HuH-7.5 (cell line): Measurements from ENCODE around the gene RSPH6A.

Experiments
- DNase-seq: peaks from one replicate; pipeline ENCODE4 v3.0.0; 2011; ENCODE audit warnings: low spot score

RSPH6A gene

DNA sequence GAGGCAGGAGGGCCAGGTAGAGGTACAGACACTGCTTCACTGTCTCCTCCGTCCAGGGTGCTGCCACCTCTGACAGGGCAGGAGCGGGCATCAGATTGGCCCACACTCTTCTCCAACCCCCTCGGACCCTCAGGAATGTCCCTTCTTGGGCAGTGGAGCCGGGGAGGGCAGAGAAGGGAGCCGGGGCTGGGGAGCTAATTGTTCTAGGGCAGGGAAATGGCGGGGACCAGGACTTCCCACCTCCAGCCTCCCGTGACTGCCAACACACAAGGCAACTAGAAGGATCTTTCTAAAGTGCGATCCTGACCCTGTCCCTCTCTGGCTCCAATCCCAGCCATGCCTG, 10.1 kb upstream of the RSPH6A start:
- DNase-seq, result no peak

GRCh38 chr19:45824531-45825262, 9.6 kb upstream of the RSPH6A start:
- DNase-seq, result no peak

GRCh38 chr19:45824041-45824471, 8.9 kb upstream of the RSPH6A start:
- DNase-seq, result no peak

DNA sequence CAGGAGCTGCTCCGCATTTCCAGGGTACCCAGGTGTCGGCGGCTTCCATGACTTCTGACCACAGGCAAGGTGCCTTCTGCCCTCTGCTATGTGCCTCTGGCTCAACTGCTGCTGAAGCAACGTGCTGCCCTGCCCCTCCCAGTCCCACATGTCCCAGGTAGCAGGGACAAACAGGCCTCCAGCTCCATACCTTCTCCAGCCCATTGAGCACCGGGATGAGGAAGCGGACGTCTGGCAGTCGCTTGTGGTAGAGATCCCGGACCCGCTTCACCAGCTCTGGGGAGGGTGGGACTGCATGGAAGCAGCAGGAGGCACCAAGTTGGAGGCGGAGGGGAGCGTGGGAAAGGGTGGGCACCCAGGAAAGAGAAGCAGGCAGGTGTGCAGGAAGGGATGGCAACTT, 8.1 kb upstream of the RSPH6A start:
- DNase-seq, result no peak

DNA sequence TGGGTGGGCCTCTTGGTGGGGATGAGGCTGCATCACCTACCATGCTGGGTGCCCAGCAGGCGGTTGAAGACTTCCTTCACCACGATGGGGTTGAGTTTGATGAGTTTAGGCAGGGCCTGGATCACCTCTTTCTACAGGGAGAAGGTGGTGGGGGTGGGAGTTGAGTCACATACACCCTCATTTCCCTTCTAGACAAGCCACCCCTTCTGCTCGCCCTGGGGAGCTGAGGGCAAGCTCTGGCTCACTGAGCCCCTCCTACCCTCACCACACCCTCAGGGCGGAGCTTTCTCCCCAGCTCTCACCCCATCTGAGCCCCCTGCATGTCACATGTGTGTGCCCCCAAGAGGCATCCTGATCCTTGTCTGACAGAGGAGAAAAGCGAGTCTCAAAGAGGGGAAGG, 7.6 kb upstream of the RSPH6A start:
- DNase-seq, result no peak

DNA sequence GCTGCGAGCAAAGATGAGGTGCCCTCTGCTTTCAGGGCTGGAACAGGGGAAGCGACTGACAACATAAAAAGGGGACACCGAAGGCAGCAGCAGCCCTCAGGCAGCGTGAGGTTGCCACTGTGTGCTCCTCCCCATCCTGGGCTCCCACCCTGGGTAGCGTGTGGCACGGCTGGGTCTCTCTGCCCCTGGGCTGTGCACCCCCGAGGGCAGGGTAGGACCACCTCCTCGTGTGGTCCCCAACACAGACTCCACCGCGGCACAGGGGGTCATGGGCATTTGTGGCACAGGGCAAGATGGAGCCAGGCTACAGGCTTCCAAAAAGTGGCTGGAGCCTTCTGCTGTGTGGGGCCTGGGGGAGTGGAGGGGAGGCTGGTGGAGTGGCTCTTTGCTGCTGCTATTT, 6.5 kb upstream of the RSPH6A start:
- no peak for DNase-seq

DNA sequence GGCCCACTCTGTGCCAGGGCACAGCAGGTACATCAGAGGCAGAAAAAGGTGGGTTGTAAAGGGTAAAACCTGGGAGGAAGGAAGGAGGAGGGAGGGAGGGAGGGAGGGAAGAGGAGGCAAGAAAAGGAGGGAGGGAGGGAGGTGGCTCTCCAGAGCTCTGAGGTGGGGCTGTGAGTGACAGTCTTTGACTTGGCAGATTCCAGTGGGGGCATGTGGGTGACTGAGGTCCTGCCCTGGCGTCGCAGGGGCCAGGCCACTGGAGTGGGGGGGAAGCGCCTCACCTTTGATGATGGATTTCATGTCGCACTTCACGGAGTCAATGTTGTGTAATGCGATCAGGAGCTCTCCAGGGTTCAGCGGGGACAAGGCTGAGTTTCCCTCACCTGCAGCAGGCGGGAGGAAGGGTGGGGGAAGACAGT, 6.0 kb upstream of the RSPH6A start:
- no peak for DNase-seq

GRCh38 chr19:45820413-45821102, 5.5 kb upstream of the RSPH6A start:
- no peak for DNase-seq

DNA sequence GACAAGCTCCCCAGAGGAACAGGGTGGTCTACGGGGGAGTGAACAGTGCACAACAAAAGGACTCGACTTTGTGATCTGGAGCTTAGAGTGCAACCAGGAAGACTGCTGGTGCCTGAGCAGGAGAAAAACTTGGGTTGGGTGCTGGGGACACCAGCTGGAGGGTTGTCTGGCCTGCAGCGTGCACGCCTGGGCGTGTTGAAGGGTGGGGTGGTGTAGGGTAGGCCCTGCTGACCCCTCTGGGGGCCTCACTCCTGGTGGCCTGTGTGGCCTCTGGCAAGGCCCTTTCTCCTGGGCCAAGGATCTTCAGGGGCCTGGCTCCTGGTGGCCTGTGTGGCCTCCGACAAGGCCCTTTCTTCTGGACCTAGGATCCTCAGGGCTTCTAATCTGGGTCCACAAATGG, 4.7 kb upstream of the RSPH6A start:
- DNase-seq, result no peak

DNA sequence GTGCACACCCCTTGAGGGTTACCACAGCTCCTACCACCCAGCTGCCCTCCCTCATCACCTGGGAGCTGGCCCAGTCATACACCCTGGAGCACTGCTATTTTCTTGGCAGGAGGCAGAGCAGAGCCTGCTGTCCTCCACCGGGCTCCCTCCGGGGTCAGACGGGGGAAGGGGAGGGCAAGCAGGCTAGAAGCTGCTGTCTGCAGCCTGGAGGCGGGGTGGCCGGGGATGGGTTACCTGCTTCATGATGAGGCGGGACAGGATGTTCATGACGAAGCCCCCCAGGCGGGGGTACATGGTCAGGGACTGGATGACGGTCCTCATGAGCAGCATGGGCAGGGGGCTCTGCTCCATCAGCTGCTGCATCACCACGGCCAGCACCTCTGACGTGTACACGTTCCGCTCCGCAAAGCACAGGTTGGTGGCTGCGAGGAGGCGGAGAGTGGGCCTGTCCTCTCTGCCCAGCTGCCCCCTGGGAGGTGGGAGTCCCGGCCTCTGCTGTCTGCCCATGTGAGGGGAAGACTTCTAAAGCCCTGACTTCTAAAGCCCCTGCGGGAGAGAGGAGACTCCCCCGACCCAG, 2.7 kb upstream of the RSPH6A start:
- DNase-seq, result no peak

DNA sequence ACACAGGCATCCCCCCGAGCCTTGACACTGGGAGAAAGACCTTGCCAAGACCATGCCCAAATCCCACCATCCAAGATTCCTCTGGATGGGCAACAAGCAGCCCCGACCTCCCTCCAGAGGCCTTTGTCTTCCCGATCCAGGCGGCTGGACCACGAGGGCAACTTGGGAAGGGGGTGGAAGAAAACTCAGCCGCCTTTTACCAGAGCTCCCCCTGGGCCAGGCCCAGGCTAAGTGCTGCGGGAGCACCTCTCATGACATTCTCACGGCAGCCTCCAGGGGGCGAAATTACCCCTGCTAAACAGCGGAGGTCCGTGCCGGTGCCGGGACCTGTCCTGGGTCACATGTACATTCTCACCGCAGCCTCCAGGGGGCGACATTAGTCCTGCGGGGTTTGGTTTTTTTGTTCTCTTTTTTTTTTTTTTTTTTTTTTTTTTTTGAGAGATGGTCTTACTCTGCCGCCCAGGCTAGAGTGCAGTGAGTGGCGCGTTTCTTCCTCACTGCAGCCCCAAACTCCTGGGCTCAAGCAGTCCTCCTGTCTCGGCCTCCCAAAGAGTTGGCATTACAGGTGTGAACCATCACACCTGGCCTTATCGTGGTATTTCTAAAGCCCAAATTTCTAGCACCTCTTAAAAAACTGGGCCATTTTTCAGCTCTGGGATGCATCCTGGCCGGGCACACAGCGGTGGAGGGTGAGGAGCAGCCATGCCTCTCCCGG, 2.1 kb upstream of the RSPH6A start:
- peak; percentile 100 for DNase-seq

GRCh38 chr19:45816236-45817009, 1.3 kb upstream of the RSPH6A start:
- no peak for DNase-seq

- no peak for DNase-seq
Observed at GRCh38 chr19:45815481-45816216, 541 bp upstream of the RSPH6A start.

DNA sequence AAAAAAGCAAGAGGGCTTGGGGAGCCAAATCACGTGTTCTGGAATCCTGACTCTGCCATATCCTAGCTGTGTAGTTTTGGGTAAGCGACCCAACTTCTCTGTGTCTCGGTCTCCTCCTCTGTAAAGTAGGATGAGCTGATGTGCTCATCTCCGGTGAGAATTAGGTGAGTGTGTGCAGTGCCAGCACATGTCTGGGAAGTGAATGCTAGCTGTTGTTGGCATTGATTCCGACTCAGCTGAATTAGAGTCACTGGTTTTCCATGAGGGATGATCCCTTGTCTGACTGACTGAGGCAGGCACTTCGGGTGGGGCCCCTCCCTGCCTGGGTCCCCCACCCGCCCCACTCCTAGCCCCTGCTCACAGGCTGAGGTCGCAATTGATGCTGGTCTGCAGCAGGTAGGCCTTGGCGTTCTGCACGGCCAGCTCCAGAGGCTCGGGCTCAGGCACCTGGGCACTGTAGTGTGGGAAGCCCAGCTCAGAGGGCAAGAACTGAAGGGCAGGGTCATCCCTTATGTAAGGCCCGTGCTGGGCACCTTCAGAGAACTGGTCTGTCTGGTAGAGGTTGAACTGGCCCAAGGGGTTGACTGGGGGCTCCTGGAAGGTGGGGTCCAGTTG, 835 bp downstream of the RSPH6A start:
- DNase-seq, result no peak

- no peak for DNase-seq
Observed at GRCh38 chr19:45812297-45812696, 2.8 kb downstream of the RSPH6A start.

GRCh38 chr19:45809643-45810159, 5.4 kb downstream of the RSPH6A start:
- no peak for DNase-seq

DNA sequence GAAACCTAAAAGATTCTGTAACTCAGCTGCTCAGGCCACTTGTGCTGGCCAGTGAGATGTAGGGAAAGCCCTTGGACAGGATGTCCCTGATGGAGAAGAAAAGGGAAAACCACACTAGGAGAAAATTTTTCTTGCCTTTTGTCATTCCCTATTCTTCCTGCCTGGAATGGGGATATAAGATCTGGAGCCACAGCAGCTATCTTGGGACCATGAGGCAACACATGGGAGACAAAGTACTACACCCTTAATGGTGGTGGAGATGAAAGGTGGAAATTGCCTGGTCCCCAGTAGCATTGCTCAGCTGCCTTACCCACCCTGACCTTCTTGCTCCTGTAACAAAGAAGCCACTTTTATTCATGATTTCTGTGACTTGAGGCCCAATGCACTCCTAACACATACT, 9.4 kb downstream of the RSPH6A start:
- DNase-seq, result no peak

GRCh38 chr19:45804959-45805230, 10.2 kb downstream of the RSPH6A start:
- no peak for DNase-seq

- DNase-seq, result no peak
Observed at GRCh38 chr19:45804140-45804958, 10.8 kb downstream of the RSPH6A start.

- DNase-seq, result no peak
Observed at GRCh38 chr19:45801603-45802175, 13.4 kb downstream of the RSPH6A start.
